Endothelial cell (in vitro differentiated cells): ENCODE data around the gene CIBAR2. TPM values are rescaled to one million over a fixed set of nuclear protein-coding genes. Genes with fewer than 3 reads are reported as not detected.
A peak's percentile ranks its signal among the peaks of the same experiment; 100 is the strongest.

ENCODE experiments used
- DNase-seq: peaks from one replicate; pipeline ENCODE4 v3.0.0; 2021; ENCODE audit warnings: low spot score
- H3K27ac Mint-ChIP-seq: one replicate; pipeline ENCODE4 v1.8.0; 2021; ENCODE audit warnings: mixed read lengths, inconsistent platforms; ENCODE audit not compliant: unreplicated experiment
- H3K27me3 Mint-ChIP-seq: one replicate; pipeline ENCODE4 v1.8.0; 2021; ENCODE audit warnings: mild to moderate bottlenecking, moderate library complexity, mixed read lengths, inconsistent platforms; ENCODE audit not compliant: unreplicated experiment
- H3K36me3 Mint-ChIP-seq: one replicate; pipeline ENCODE4 v1.8.0; 2021; ENCODE audit warnings: mild to moderate bottlenecking, low read depth, mixed read lengths, inconsistent platforms; ENCODE audit not compliant: unreplicated experiment
- H3K4me1 Mint-ChIP-seq: one replicate; pipeline ENCODE4 v1.8.0; 2021; ENCODE audit warnings: mild to moderate bottlenecking, mixed read lengths, inconsistent platforms; ENCODE audit not compliant: unreplicated experiment
- H3K4me3 Mint-ChIP-seq: one replicate; pipeline ENCODE4 v1.8.0; 2021; ENCODE audit warnings: mild to moderate bottlenecking, mixed read lengths, inconsistent platforms; ENCODE audit not compliant: unreplicated experiment
- H3K9me3 Mint-ChIP-seq: one replicate; pipeline ENCODE4 v1.8.0; 2021; ENCODE audit warnings: mixed read lengths, inconsistent platforms; ENCODE audit not compliant: unreplicated experiment
- total RNA-seq: library from RNA; stranded (reverse); fragmentation: NEBNext Ultra II Directional; extraction: Animal tissue kit (Norgen Biotek cat#: 25700); gene quantifications from one replicate; pipeline ENCODE4 v1.2.1, GENCODE V29; 2021; ENCODE audit not compliant: unreplicated experiment
- TF ChIP-seq, protein P1 (sequence below): fragments of 200-600 bp; sonication (generic); IDR thresholded peaks from one replicate; pipeline ENCODE4 v1.5.0; 2021; ENCODE audit warnings: antibody characterized with exemption; ENCODE audit not compliant: unreplicated experiment

Gene CIBAR2
- total RNA-seq, 1 donor from 2014 or later = not detected

DNA sequence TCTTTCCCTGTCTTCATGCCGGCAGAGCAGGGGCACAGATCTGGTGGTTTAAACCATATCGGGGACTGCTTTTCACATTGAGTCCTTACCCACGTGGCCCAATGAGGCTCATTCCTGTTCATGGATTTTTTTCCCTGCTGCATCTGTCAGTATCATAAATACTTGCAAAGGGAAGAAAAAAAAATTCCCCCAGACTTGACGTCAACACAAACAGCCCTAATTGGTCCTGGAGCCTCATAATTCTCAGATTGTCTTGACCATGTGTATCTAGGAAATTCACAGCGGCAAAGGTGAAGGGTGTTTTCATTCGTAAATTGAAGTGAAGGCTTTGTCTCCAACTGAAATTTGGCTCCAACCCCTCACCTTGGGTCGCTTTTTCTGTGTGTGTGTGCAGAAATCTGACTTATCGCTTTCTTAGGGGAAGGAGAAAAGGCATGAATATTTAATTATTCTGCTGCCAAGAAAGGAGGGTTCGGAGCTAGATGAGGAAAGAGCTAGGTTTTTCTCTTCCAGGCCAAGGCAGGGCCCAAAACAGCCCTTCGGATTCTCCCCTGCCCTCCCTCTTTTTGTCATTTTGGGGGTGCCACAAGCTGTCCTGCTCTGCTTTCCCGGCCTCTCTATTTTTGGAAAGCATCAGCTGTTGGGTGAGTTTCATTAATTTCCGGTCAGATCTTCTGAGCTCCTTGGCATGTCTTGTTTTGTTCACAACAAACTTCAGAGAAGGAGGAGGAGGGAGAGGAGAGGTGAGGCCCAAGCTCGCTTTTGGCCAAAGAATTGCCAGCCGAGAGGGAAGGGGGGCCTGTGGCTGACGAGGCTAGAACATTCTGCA lies 17.8 kb upstream of the CIBAR2 start:
- Mint-ChIP-seq H3K4me1 (peaks cover 15% of the 10 kb centered on the region), H3K4me3 (no peak overlapping the region)

GRCh38 chr16:85128079-85128837 lies 16.0 kb upstream of the CIBAR2 start:
- H3K4me1 Mint-ChIP-seq = peaks cover 15% of the 10 kb centered on the region

More for the DNA sequence above, 17.8 kb upstream of the CIBAR2 start:
- no peak for DNase-seq
- H3K27me3 Mint-ChIP-seq = no peaks in the 10 kb centered on the region
- H3K9me3 Mint-ChIP-seq = no peaks in the 10 kb centered on the region
- TF ChIP-seq, protein P1, sequence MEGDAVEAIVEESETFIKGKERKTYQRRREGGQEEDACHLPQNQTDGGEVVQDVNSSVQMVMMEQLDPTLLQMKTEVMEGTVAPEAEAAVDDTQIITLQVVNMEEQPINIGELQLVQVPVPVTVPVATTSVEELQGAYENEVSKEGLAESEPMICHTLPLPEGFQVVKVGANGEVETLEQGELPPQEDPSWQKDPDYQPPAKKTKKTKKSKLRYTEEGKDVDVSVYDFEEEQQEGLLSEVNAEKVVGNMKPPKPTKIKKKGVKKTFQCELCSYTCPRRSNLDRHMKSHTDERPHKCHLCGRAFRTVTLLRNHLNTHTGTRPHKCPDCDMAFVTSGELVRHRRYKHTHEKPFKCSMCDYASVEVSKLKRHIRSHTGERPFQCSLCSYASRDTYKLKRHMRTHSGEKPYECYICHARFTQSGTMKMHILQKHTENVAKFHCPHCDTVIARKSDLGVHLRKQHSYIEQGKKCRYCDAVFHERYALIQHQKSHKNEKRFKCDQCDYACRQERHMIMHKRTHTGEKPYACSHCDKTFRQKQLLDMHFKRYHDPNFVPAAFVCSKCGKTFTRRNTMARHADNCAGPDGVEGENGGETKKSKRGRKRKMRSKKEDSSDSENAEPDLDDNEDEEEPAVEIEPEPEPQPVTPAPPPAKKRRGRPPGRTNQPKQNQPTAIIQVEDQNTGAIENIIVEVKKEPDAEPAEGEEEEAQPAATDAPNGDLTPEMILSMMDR = no peak
- H3K27ac Mint-ChIP-seq = no peak overlapping the region
- no peaks in the 10 kb centered on the region for H3K36me3 Mint-ChIP-seq

GRCh38 chr16:85127379-85127723 lies 15.1 kb upstream of the CIBAR2 start:
- Mint-ChIP-seq H3K4me1 (peaks cover 15% of the 10 kb centered on the region), H3K9me3 (no peaks in the 10 kb centered on the region), H3K27me3 (no peaks in the 10 kb centered on the region), H3K4me3 (no peak overlapping the region), H3K27ac (peak overlapping the region; percentile 45), H3K36me3 (no peaks in the 10 kb centered on the region)
- no peak for DNase-seq
- TF ChIP-seq, protein P1 = no peak

More at GRCh38 chr16:85128079-85128837, 16.0 kb upstream of the CIBAR2 start:
- H3K36me3 Mint-ChIP-seq = no peaks in the 10 kb centered on the region
- no peaks in the 10 kb centered on the region for H3K9me3 Mint-ChIP-seq
- H3K27ac Mint-ChIP-seq = no peak overlapping the region
- no peak for DNase-seq
- no peaks in the 10 kb centered on the region for H3K27me3 Mint-ChIP-seq
- no peak overlapping the region for H3K4me3 Mint-ChIP-seq
- TF ChIP-seq, protein P1 = no peak

- TF ChIP-seq, protein P1 = no peak
- no peaks in the 10 kb centered on the region for H3K36me3 Mint-ChIP-seq
- H3K4me3 Mint-ChIP-seq = no peak overlapping the region
- no peak overlapping the region for H3K27ac Mint-ChIP-seq
- no peak for DNase-seq
- H3K27me3 Mint-ChIP-seq = no peaks in the 10 kb centered on the region
- peaks cover 15% of the 10 kb centered on the region for H3K4me1 Mint-ChIP-seq
- H3K9me3 Mint-ChIP-seq = no peaks in the 10 kb centered on the region
Observed at GRCh38 chr16:85126705-85127378, 14.6 kb upstream of the CIBAR2 start.
